Heart left ventricle (tissue), 16 donors: ENCODE results near the gene PTPN3. TPM values are rescaled to one million over a fixed set of nuclear protein-coding genes. Genes with fewer than 3 reads are reported as not detected.

Experiments
- ATAC-seq, 4 donors: fragments of 200-7000 bp; cut with Tn5 transposase; one replicate each; pipeline ENCODE4 v1.9.1; 2020 to 2022; ENCODE audit warnings: moderate library complexity in 4 of 4, mild to moderate bottlenecking in 3 of 4, moderate number of reproducible peaks in 1 of 4
- DNase-seq, 5 donors: peaks; one replicate each; pipeline ENCODE4 v3.0.0-alpha.2; 2020
- H3K27ac ChIP-seq, 12 donors: fragments of 200-600 bp; sonication (generic) in 4 of 12; one replicate each; pipeline versions ENCODE4 v1.5.0 to v1.8.0; 2016 to 2022; ENCODE audit warnings: mild to moderate bottlenecking in 2 of 12
- H3K27me3 ChIP-seq, 9 donors: fragments of 200-600 bp; sonication (generic) in 2 of 9; one replicate each; pipeline versions ENCODE4 v1.5.1 to v1.8.0; 2016 to 2022; ENCODE audit warnings: mild to moderate bottlenecking in 3 of 9
- H3K36me3 ChIP-seq, 9 donors: fragments of 200-600 bp; sonication (generic) in 2 of 9; one replicate each; pipeline versions ENCODE4 v1.5.0 to v1.8.0; 2018 to 2022; ENCODE audit warnings: mild to moderate bottlenecking in 2 of 9
- H3K4me1 ChIP-seq, 12 donors: fragments of 200-600 bp; sonication (generic) in 4 of 12; one replicate each; pipeline versions ENCODE4 v1.5.0 to v1.8.0; 2016 to 2022; ENCODE audit warnings: mild to moderate bottlenecking in 3 of 12
- H3K4me3 ChIP-seq, 12 donors: fragments of 200-600 bp; sonication (generic) in 4 of 12; one replicate each; pipeline versions ENCODE4 v1.5.0 to v1.8.0; 2017 to 2022; ENCODE audit warnings: mild to moderate bottlenecking in 9 of 12, moderate library complexity in 4 of 12
- H3K9me3 ChIP-seq, 12 donors: fragments of 200-600 bp; sonication (generic) in 4 of 12; one replicate each; pipeline versions ENCODE4 v1.5.0 to v1.8.0; 2016 to 2022; ENCODE audit warnings: mild to moderate bottlenecking in 1 of 12
- POLR2A ChIP-seq, 2 donors: fragments of 450-650 bp; IDR thresholded peaks; one replicate each; pipeline ENCODE4 v1.6.1; 2017; ENCODE audit warnings: antibody characterized with exemption in 2 of 2, mild to moderate bottlenecking in 2 of 2, moderate library complexity in 2 of 2
- WGBS, 4 donors: extraction: QIAGEN DNeasy Blood & Tissue Kit in 2 of 4; methylation state at CpG; one replicate each; pipeline versions ENCODE4 v1.1.5 to v1.1.7; 2013 to 2018; 5-methylcytosine and 5-hydroxymethylcytosine counted together
- intact Hi-C, 10 donors: fragments of 100-400 bp; cut with DNase I; formaldehyde crosslinking; loops; one replicate each; pipeline versions ENCODE4 v1.11.1 to v1.14.2; 2022
- polyA plus RNA-seq, 2 donors: library from polyadenylated mRNA; stranded (reverse); fragments of 200-250 nt; gene quantifications; one replicate each; pipeline ENCODE4 v1.2.3, GENCODE V29; 2013
- total RNA-seq, 9 donors: library from RNA; depleted of rRNA in 2 of 9; stranded (reverse); fragments of >200 nt in 2 of 9; fragmentation: NEBNext Ultra II Directional in 3 of 9; extraction: Animal tissue kit (Norgen Biotek cat#: 25700) in 3 of 9; gene quantifications; one replicate each; pipeline versions ENCODE4 v1.1.0 to v1.2.4, GENCODE V29; 2016 to 2023
- TF ChIP-seq, protein P1 (sequence below), 12 donors: fragments of 200-600 bp; sonication (generic) in 4 of 12; IDR thresholded peaks; one replicate each; pipeline versions ENCODE4 v1.5.0 to v1.8.0; 2018 to 2022; ENCODE audit warnings: antibody characterized with exemption in 12 of 12, mild to moderate bottlenecking in 5 of 12
- donor health status: ischemic (EF 13 %, LVEDD 7.1; RV severe dilation, severe dysfunction).
- donor health status: healthy with polysubstance abuse.
- donor health status: DM: no; HTN: yes; CAD: no.
- donor health status: DM: no; HTN: no; CAD: no.
- donor health status: ischemic (EF 25% LVEDD 6.9; RV normal size, moderate dysfunction).
- donor health status: ischemic (EF 25% LVEDD 5.7; RV mildly dilated, moderate dysfunction).
- donor health status: healthy.
- donor health status: DM: yes; HTN: yes; CAD: no.
- donor health status: ischemic (EF 35%, LVEDD 5.7; RV mildly dilated, moderate dysfunction).
- donor health status: nonischemic (EF 11% LVEDD 7.7; RV severe dilation, severe dysfunction).
- donor health status: DM: yes; HTN: yes; CAD: no.
- donor health status: PGD.
- donor health status: ischemic (EF 29% LVEDD 5.4; RV normal size, mild dysfunction).
- donor health status: nonischemic (EF 23%, LVEDD 6.1; RV moderate dilation, normal function).

The PTPN3 gene
- total and polyA plus RNA-seq, 11 donors: 6.9 to 77.0 (median 51.7) TPM

DNA sequence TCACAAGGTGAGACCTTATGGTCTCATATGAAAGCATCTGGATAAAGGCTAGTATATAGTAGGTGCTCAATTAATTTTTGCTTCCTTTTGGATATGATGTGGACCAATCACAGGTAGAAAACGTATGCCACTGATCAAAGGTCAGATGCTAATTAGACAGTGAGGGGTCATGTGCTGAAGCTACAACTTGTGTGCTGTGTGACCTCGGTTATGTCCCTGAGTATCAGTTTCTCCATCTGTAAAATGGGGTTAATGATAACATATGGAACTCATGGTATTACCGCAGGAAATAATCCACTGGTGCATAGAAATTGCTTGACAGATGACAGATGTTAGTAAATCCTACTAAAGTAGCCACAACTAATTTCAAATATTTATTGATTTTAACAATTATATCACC lies 62.0 kb downstream of the PTPN3 start:
- no peak for TF ChIP-seq POLR2A (IDR thresholded peaks at IDR 0.05)
- TF ChIP-seq, protein P1, sequence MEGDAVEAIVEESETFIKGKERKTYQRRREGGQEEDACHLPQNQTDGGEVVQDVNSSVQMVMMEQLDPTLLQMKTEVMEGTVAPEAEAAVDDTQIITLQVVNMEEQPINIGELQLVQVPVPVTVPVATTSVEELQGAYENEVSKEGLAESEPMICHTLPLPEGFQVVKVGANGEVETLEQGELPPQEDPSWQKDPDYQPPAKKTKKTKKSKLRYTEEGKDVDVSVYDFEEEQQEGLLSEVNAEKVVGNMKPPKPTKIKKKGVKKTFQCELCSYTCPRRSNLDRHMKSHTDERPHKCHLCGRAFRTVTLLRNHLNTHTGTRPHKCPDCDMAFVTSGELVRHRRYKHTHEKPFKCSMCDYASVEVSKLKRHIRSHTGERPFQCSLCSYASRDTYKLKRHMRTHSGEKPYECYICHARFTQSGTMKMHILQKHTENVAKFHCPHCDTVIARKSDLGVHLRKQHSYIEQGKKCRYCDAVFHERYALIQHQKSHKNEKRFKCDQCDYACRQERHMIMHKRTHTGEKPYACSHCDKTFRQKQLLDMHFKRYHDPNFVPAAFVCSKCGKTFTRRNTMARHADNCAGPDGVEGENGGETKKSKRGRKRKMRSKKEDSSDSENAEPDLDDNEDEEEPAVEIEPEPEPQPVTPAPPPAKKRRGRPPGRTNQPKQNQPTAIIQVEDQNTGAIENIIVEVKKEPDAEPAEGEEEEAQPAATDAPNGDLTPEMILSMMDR (IDR thresholded peaks at IDR 0.05): no peak
- peaks cover 0 to 4% (median 0%) of the 10 kb centered on the region in 9 donors for H3K36me3 ChIP-seq
- DNase-seq: no peak
- no peak for ATAC-seq
- H3K27ac ChIP-seq: no peak overlapping the region
- H3K4me3 ChIP-seq: no peak overlapping the region
- H3K9me3 ChIP-seq: no peaks in the 10 kb centered on the region
- H3K4me1 ChIP-seq: peaks cover 0 to 25% (median 13%) of the 10 kb centered on the region in 12 donors
- 92 to 97% (median 94%) methylated on average over 3 of the region's 3 CpGs for WGBS, 4 donors
- intact Hi-C loops: loop anchor here in 2 of 10 donors (5.0 to 10.0 kb wide), 2 partner anchors 36 to 79 kb away; no protein-coding TSS in a partner anchor
- no peaks in the 10 kb centered on the region for H3K27me3 ChIP-seq

DNA sequence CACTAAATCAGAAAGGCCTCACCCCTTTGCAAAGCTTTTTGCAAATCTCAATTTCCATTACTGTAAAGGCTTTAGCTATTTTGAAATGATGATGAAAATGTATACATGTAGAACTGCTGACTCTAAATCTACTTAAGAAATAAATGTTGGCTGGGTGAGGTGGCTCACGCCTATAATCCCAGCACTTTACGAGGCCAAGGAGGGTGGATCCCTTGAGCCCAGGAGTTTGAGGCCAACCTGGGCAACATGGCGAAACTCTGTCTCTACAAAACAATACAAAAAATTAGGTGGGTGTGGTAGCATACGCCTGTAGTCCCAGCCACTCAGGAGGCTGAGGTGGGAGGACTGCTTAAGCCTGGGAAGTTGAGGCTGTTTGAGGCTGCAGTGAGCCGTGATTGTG lies 64.6 kb downstream of the PTPN3 start:
- no peaks in the 10 kb centered on the region for H3K27me3 ChIP-seq
- intact Hi-C loops: loop anchor here in 1 of 10 donors (10.0 kb wide), 1 partner anchor 81 kb away; no protein-coding TSS in a partner anchor
- 91 to 96% (median 93%) methylated on average over 5 of the region's 5 CpGs for WGBS, 4 donors
- H3K36me3 ChIP-seq: peaks cover 0 to 4% (median 0%) of the 10 kb centered on the region in 9 donors
- no peak for TF ChIP-seq POLR2A (IDR thresholded peaks at IDR 0.05)
- TF ChIP-seq, protein P1 (IDR thresholded peaks at IDR 0.05): no peak
- H3K4me3 ChIP-seq: no peak overlapping the region
- no peak overlapping the region for H3K27ac ChIP-seq
- H3K9me3 ChIP-seq: no peaks in the 10 kb centered on the region
- ATAC-seq: no peak
- no peak for DNase-seq
- H3K4me1 ChIP-seq: peaks cover 0 to 32% (median 7%) of the 10 kb centered on the region in 12 donors

DNA sequence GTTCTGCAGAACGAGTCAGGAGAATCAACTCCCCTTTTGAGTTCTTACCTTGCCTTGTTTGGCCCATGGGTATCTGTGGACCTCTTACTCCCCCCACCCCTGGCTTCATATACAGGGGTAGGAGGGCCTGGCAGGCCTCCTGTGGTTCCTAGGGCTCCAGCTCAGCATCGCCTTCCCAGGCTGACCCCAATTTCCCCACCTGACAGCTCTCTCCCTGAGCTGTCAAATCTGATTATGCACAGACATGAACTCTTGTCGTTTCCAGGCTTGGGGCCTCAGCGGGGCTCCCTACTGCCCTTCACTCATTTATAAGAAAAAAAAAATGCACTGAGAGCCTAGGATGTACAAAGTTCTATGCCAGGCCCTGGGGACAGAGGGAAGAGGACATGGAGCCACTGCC lies 67.9 kb downstream of the PTPN3 start:
- WGBS, 4 donors: 32 to 43% (median 37%) methylated on average over 4 of the region's 4 CpGs
- H3K27ac ChIP-seq: peak overlapping the region in 2 of 12 donors; percentile 8 to 22
- DNase-seq: no peak

DNA sequence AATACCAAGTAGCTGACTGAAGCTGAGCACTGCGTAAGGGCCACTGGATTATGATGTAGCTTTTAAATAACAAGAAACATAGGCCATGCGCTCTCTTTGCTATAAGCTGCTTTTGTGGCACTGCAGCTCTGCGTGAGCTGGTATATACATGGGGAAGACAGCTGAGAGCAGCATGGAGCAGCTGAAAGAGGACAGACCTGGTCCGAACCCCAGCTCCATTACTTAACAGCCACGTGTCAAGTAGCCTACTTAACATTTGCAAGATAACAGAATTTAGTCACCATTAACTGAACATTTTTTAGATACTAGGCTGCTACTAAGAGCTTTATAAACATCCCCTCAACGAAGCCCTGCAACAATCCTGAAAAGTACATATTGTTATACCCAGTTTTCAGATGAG lies 69.3 kb downstream of the PTPN3 start:
- H3K4me1 ChIP-seq: peaks cover 0 to 19% (median 0%) of the 10 kb centered on the region in 12 donors
- H3K9me3 ChIP-seq: no peaks in the 10 kb centered on the region
- DNase-seq (peak in 2 of 5 donors; percentile 44 to 51), ATAC-seq (peak; percentile 63 to 86 (median 69))
- no peaks in the 10 kb centered on the region for H3K27me3 ChIP-seq
- peaks cover 0 to 7% (median 0%) of the 10 kb centered on the region in 9 donors for H3K36me3 ChIP-seq
- H3K4me3 ChIP-seq: peak overlapping the region in 10 of 12 donors; percentile 5 to 62 (median 41)
- TF ChIP-seq, protein P1 (IDR thresholded peaks at IDR 0.05): no peak
- no peak for TF ChIP-seq POLR2A (IDR thresholded peaks at IDR 0.05)
- WGBS, 4 donors: 47 to 62% (median 53%) methylated on average over 6 of the region's 6 CpGs
- intact Hi-C loops: no loop called here
- H3K27ac ChIP-seq: peak overlapping the region in 11 of 12 donors; percentile 20 to 81 (median 61)

More for the DNA sequence above, 67.9 kb downstream of the PTPN3 start:
- no peak overlapping the region for H3K4me3 ChIP-seq
- TF ChIP-seq, protein P1 (IDR thresholded peaks at IDR 0.05): no peak
- no peak for TF ChIP-seq POLR2A (IDR thresholded peaks at IDR 0.05)
- no peaks in the 10 kb centered on the region for H3K27me3 ChIP-seq
- intact Hi-C loops: loop anchor here in 1 of 10 donors (10.0 kb wide), 1 partner anchor 85 kb away; no protein-coding TSS in a partner anchor
- peaks cover 0 to 7% (median 0%) of the 10 kb centered on the region in 9 donors for H3K36me3 ChIP-seq
- ATAC-seq: no peak
- no peaks in the 10 kb centered on the region for H3K9me3 ChIP-seq
- H3K4me1 ChIP-seq: peaks cover 0 to 12% (median 0%) of the 10 kb centered on the region in 12 donors
